Activated effector memory CD4-positive, alpha-beta T cell treated with Interleukin-2 at 50 U/mL for 16 hours (primary cell): ENCODE measurements around the gene SMIM26.
A peak's percentile ranks its signal among the peaks of the same experiment; 100 is the strongest.

Source experiments
- DNase-seq: peaks from one replicate; pipeline ENCODE4 v3.0.0-alpha.2; 2020

The SMIM26 gene

DNA sequence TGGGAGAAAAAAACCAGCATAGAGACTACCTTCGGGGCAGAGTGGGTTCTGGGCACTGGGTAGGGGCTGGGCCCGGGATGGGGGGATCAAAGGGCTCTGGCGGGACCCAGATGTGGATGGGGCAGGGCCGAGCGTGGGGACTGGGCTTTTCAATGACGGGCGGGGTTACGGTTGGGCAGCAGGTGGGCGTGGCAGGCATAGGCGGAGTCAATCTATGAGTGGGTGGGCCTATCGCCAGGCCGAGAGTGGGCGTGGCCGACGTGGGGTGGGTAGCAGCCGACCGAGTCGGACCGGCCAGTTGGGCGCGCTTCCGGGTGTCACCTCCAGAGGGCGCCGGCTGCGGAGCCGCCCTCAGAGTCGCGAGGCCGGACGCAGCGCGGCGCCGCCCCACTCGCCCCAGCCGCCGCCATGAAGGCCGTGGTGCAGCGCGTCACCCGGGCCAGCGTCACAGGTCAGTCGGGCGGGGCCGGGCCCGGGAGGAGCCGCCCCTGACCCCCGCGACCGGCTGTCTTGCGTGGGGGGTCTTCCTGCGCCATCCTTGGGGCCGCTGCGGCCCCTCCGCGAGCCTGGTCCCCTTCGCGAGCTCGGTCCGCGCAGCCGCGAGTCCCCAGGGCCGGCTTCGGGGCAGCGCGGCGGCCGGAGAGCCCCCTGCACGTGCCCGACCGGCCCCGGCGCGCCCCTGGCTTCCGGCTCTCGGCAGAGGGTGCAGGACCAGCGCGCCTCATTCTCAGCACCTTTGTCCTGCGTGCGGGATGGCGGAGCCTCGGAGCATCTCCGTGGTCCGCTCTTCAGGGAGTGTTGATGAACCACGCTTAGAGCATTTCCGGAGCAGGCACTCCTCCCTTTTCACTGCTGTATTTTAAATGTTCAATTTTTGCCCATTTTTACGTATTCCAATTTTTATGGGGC, 20.7 kb downstream of the SMIM26 start, which contains the start of gene DTD1:
DTD1 (plus strand) TSS at position 390 of the 909 bp plus-strand sequence; CDS start at position 409, 19 bp downstream.
- peak; percentile 71 for DNase-seq

DNA sequence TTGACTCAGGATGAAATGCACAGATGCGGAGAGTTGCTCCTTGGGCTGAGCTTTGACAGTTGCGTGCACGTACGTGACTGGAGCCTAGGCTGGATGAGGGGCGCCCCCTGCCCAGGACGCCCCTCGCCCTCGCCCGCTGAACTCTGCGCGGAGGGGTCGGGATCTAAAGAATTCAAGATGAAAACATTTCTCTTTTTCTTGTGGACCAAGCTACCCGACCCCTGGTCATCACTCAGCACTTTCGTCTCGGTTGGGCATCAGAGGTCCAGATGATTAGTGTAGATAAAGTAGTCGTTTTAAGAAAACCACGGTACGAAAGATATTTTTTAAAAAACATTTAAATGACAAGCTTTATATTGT, 21.3 kb downstream of the SMIM26 start:
- DNase-seq, result no peak

DNA sequence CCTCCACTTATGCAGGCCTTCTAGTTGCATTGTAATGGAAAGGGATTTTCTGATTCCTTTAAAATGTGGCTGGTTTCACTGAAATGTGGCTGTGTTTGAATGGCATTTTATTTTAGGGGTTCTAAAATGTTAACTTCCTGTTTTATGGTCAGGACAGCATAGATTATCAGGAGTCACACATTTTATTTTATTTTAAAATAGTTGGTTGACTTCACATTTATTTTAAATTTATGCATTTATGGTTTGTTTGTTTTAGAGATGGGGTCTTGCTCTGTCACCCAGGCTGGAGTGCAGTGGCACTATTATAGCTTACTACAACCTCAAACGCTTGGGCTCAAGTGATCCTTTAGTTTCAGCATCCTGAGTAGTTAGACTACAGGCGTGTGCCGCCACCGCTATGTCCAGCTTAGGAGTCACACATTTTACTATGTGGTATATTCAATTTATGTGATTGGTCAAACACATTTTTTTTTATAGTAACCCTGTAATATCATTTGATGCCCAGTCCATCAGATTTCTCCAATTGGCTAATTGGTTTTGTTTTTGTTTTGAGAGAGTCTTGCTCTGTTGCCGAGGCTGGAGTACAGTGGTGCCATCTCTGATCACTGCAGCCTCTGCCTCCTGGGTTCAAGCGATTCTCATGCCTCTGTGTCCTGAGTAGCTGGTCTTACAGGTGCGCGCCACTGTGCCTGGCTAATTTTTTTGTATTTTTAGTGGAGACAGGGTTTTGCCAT, 22.9 kb downstream of the SMIM26 start:
- no peak for DNase-seq

DNA sequence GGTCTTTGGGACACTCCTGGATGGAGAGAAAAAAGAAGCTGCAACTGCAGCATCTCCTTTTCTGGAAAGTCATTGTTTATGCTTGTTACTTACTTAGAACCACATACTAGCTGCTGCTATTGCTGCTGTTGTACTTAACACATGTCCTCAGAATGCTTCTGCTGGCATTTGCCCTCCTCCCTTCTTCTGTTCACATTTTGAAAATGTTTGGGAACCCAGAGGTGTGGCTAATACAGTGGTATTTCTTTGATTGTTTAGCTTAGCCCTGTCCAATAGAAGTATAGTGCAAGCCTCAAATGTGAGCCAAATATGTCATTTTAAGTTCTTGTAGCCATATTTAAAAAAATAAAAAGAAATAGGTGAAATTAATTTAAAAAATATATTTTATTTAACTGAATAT, 29.0 kb downstream of the SMIM26 start:
- DNase-seq, result no peak

DNA sequence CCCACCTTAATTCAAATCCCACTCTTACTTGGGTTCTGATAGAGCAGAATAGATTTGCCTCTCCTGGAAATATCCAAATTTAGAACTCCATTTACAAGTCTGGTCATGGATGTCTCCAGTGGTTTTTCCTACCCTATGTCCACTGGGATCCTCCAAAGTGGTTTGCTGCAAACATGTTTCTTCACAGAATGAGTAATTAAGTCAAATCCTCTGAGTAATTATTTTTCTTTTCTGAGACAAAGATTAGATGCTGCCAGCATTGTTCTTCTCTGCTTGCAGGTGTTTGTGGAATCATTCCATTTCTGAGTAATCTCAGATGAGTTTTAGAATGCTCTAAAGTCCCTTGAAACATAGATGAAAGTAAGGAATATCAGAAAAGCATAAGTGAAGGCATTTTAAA, 42.5 kb downstream of the SMIM26 start:
- DNase-seq, result no peak

DNA sequence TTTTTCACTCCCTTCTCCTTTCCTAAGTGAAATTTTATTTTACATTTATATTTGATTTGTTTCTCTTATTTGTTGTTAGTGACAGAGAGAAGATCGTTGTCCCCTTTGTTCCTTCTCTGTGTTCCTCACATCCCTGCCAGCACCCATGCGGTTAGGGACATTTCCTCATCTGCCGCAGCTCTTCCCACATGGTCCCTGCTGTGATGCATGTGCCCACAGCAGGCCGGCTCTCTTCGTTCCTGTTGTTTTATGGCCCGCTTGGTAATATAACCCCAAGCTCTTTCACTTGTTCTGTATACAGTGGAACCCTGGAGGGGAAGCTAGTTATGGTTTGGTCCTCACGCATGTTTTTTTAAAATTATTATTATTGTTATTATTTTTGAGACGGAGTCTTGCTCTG, 44.3 kb downstream of the SMIM26 start:
- DNase-seq, result no peak

DNA sequence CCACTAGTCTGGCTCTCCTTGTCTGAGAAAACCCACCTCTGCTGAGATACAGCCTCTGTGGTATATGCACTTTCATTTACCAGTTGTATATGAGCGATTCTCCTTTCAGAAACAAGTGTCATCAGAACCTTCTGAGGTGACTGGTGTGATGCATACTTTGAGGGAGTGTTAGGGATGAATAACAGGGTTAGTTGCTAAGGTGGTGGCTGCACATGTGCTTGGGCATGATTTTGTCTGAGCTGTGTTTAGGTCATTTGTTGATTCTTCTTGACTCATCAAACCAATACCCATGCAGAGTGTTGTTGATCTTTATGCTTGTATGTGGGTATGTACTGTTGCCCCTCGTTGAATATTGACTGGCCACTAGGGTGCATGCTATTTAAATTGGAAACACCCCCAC, 46.3 kb downstream of the SMIM26 start:
- DNase-seq, result no peak

DNA sequence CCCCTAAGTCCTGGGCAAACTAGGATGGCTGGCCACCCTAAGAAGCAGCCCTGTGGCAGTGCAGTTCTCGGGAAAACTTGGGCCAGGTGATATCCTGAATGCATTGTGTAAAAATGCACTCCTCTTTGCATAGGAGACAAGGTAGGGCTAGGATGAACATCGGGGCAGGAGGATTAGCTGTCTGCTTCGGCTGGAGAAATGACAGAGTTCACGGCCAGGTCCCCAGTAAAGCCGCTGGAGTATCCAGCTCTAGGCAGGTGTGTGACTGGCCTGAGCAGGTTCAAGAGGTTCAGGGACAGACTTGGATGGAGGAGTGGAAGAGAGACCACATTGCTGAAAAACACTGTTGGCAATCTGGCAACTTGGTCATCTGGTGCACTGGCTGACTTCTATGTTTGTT, 47.0 kb downstream of the SMIM26 start:
- no peak for DNase-seq

DNA sequence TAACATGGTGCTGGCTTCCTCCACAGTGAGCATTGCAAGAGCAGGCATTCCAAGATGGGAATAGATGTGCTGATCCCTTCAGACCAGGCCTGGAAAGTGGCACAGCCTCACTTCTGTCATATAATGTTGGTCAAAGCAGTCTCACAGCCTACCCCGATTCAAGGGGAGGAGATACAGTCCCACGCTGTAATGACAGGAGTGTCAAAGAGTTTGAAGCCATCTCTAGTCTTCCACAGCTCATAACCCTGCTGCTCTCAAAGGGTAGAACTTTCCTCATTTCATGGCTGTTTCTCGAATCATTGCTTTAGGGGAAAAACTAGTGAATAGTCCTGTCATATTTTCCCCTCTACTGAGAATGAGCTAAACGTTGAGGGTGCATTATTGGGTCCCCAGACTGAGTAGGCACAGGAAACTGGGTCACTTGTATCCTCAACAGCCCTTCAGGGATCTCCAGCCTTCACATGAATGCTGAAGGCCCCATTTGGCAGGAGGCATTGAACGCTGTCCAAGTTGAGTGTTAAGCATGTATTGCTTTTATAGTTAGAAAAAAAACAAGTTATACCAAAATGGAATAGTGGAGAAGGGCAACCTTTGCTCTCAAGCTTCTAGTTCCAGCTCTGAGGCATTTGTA, 47.9 kb downstream of the SMIM26 start:
- DNase-seq, result no peak
